Endothelial cell of umbilical vein (primary cell): ENCODE data around the gene APOO. TPM values are rescaled to one million over a fixed set of nuclear protein-coding genes. Genes with fewer than 3 reads are reported as not detected.

ENCODE experiments used
- BruUV-seq: library from RNA; stranded (reverse); fragments of 400-500 nt; replicated peaks from 2 replicates; lab custom pipeline; 2021; lab: Mats Ljungman, UMichigan
- CTCF ChIA-PET: fragments of 300-600, 350-600 bp; sonication (Branson Sonifier 250); formaldehyde crosslinking; loops from one replicate; lab custom pipeline; 2021; ENCODE audit warnings: antibody characterized with exemption, inconsistent platforms; lab: Charles Lee
- POLR2A ChIA-PET: fragments of 300-600, 350-600 bp; sonication (Branson Sonifier 250); formaldehyde crosslinking; loops from one replicate; lab custom pipeline; 2021; ENCODE audit warnings: antibody characterized with exemption, inconsistent platforms; lab: Charles Lee
- DNase-seq: peaks from one replicate; pipeline ENCODE4 v3.0.0-alpha.2; 2011; ENCODE audit warnings: low read depth, low spot score
- FAIRE-seq: peaks from 2 replicates; lab custom pipeline; 2011; peaks lifted over from hg19 to GRCh38; lab: Jason Lieb, UNC
- H2AFZ ChIP-seq: 2 replicates; pipeline ENCODE4 v1.6.0; 2012; ENCODE audit warnings: low read depth, low read length, control low read depth, inconsistent platforms
- H3K27ac ChIP-seq: 2 replicates; pipeline ENCODE4 v1.5.1; 2011; ENCODE audit warnings: low read depth, mild to moderate bottlenecking, control low read depth, low read length, moderate library complexity; ENCODE audit not compliant: insufficient read depth
- H3K27me3 ChIP-seq, 2 experiments: 2 replicates each; pipeline versions ENCODE4 v1.6.0 to v1.6.1; 2011; ENCODE audit warnings: low read length in 2 of 2, mixed read lengths in 1 of 2; ENCODE audit not compliant: control insufficient read depth in 2 of 2, insufficient read depth in 2 of 2
- H3K36me3 ChIP-seq, 2 experiments: 2 replicates in 1 of 2; 3 replicates in 1 of 2; pipeline ENCODE4 v1.5.1; 2011; ENCODE audit warnings: low read length in 2 of 2, mild to moderate bottlenecking in 1 of 2, moderate library complexity in 1 of 2; ENCODE audit not compliant: control insufficient read depth in 2 of 2, insufficient read depth in 2 of 2; ENCODE audit errors: extremely low read depth in 1 of 2
- H3K4me1 ChIP-seq: 3 replicates; pipeline ENCODE4 v1.5.1; 2011; ENCODE audit warnings: mild to moderate bottlenecking, low read length; ENCODE audit not compliant: control insufficient read depth, insufficient read depth; ENCODE audit errors: extremely low read depth
- H3K4me2 ChIP-seq: 2 replicates; pipeline ENCODE4 v1.6.1; 2011; ENCODE audit warnings: low read length, control low read depth, mixed read lengths; ENCODE audit not compliant: insufficient read depth
- H3K4me3 ChIP-seq, 3 experiments: fragments of 200-600 bp in 1 of 3; sonication (generic), shearing (Covaris generic) in 1 of 3; replicated peaks in 1 of 3; 2 replicates each; pipeline ENCODE4 v1.5.1; 2011 to 2016; ENCODE audit warnings: control low read depth in 3 of 3, low read length in 3 of 3, mild to moderate bottlenecking in 2 of 3, inconsistent platforms in 1 of 3, low read depth in 1 of 3, moderate library complexity in 1 of 3; ENCODE audit not compliant: insufficient read depth in 1 of 3
- H3K79me2 ChIP-seq: 2 replicates; pipeline ENCODE4 v1.6.0; 2012; ENCODE audit warnings: low read length, inconsistent platforms; ENCODE audit not compliant: control insufficient read depth, insufficient read depth
- H3K9ac ChIP-seq: replicated peaks from 2 replicates; pipeline ENCODE3; 2011; ENCODE audit warnings: low read length, control low read depth; ENCODE audit not compliant: insufficient read depth; ENCODE audit errors: extremely low read depth
- H3K9me1 ChIP-seq: replicated peaks from 3 replicates; pipeline ENCODE4 v1.6.0; 2011; ENCODE audit warnings: mild to moderate bottlenecking, low read length; ENCODE audit not compliant: control insufficient read depth, insufficient read depth; ENCODE audit errors: extremely low read depth
- H3K9me3 ChIP-seq: replicated peaks from 2 replicates; pipeline ENCODE4 v1.5.1; 2012; ENCODE audit warnings: low read length, inconsistent platforms; ENCODE audit not compliant: control insufficient read depth, insufficient read depth
- H4K20me1 ChIP-seq: replicated peaks from 2 replicates; pipeline ENCODE3; 2011; ENCODE audit warnings: mild to moderate bottlenecking, low read length; ENCODE audit not compliant: control insufficient read depth, insufficient read depth; ENCODE audit errors: extremely low read depth
- CTCF ChIP-seq, 2 donors: IDR thresholded peaks; 1 replicate in 1 of 2; 2 replicates in 1 of 2; pipeline ENCODE4 v1.5.1; 2011; ENCODE audit warnings: low read length in 2 of 2, mild to moderate bottlenecking in 2 of 2, moderate library complexity in 2 of 2, control low read depth in 1 of 2, inconsistent platforms in 1 of 2, low read depth in 1 of 2; ENCODE audit not compliant: insufficient read depth in 1 of 2; ENCODE audit errors: extremely low read depth in 1 of 2
- EZH2 ChIP-seq: IDR thresholded peaks from 2 replicates; pipeline ENCODE4 v1.6.1; 2012; ENCODE audit warnings: borderline replicate concordance, low read depth, mild to moderate bottlenecking, moderate library complexity, low read length, inconsistent platforms; ENCODE audit not compliant: severe bottlenecking
- GATA2 ChIP-seq: IDR thresholded peaks from 2 replicates; pipeline ENCODE4 v1.7.0; 2011; ENCODE audit warnings: low read depth, mild to moderate bottlenecking, moderate library complexity, mixed read lengths, low read length; ENCODE audit not compliant: insufficient read length, insufficient read depth
- JUN ChIP-seq: IDR thresholded peaks from 2 replicates; pipeline ENCODE4 v1.6.1; 2011; ENCODE audit warnings: borderline replicate concordance, low read depth; ENCODE audit not compliant: insufficient read length, insufficient read depth
- MAX ChIP-seq: IDR thresholded peaks from 2 replicates; pipeline ENCODE4 v1.6.1; 2011; ENCODE audit not compliant: insufficient read depth, insufficient read length
- MYC ChIP-seq: IDR thresholded peaks from one replicate; pipeline ENCODE4 v1.6.1; 2011; ENCODE audit warnings: mild to moderate bottlenecking, low read depth, low read length
- POLR2A ChIP-seq: IDR thresholded peaks from 2 replicates; pipeline ENCODE4 v1.6.1; 2012; ENCODE audit warnings: low read depth, mild to moderate bottlenecking, control low read depth, low read length
- POLR2AphosphoS5 ChIP-seq: IDR thresholded peaks from 2 replicates; pipeline ENCODE4 v1.6.1; 2012; ENCODE audit warnings: low read depth, mild to moderate bottlenecking, control low read depth, low read length, moderate library complexity; ENCODE audit not compliant: insufficient read depth
- dilution Hi-C: fragments of 300-500 bp; cut with MboI; formaldehyde crosslinking; loops from one replicate; pipeline ENCODE4 v1.15.0; 2019; ENCODE audit warnings: low sequenced_read_pairs; ENCODE audit not compliant: extremely low pct_ligation_motif_present
- intact Hi-C: fragments of 100-400 bp; cut with micrococcal nuclease; formaldehyde crosslinking; loops from one replicate; pipeline ENCODE4 v1.10.0; 2022
- polyA plus RNA-seq, 4 experiments: library from polyadenylated mRNA; depleted of rRNA in 3 of 4; stranded (reverse) in 3 of 4; unstranded in 1 of 4; fragments of >200 nt; gene quantifications; 2 replicates each; pipeline versions ENCODE4 v1.2.1 to v1.2.3, GENCODE V29; 2011 to 2012; ENCODE audit warnings: missing spikeins in 1 of 4
- total RNA-seq: library from RNA; stranded (reverse); gene quantifications from 2 replicates; pipeline ENCODE4 v1.2.3, GENCODE V29; 2021

The APOO gene
- total and polyA plus RNA-seq, 2 donors (not counting 3 experiments of a cell fraction or from before 2014, with no cell fraction given) = 9.8 to 24.3 TPM

- Histone ChIP-seq H3K9me3 (no peaks in the 10 kb centered on the region), H3K27ac (no peak overlapping the region), H3K4me1 (no peaks in the 10 kb centered on the region), H3K79me2 (no peaks in the 10 kb centered on the region), H2AFZ (no peak overlapping the region), H3K9ac (no peak overlapping the region), H3K27me3 (peaks cover 0 to 2% of the 10 kb centered on the region in 2 experiments), H3K9me1 (no peaks in the 10 kb centered on the region), H3K4me3 (no peak overlapping the region), H3K36me3 (no peaks in the 10 kb centered on the region), H3K4me2 (no peak overlapping the region), H4K20me1 (no peaks in the 10 kb centered on the region)
- FAIRE-seq = no peak
- TF ChIP-seq MYC = no peak
- TF ChIP-seq GATA2 = no peak
- no peak for TF ChIP-seq POLR2AphosphoS5
- TF ChIP-seq EZH2 = no peak
- no peak for TF ChIP-seq JUN
- TF ChIP-seq POLR2A = no peak
- TF ChIP-seq CTCF (IDR thresholded peaks at IDR 0.05; ENCODE audit: extremely low read depth in 1 of 2, insufficient read depth in 1 of 2, low read depth in 1 of 2, low read length in 2 of 2) = no peak
- no peak for TF ChIP-seq MAX
- ChIA-PET CTCF (no interaction called here), POLR2A (no interaction called here)
- no peak for DNase-seq
- intact Hi-C loops (no loop called here), dilution Hi-C loops (no loop called here)
- BruUV-seq = no TSS peak
Measured at GRCh38 chrX:23938690-23939089, 31.0 kb upstream of the APOO start.
